Stomach (tissue), 4 donors: ENCODE data around the gene POLA1.

Experiments used
- EP300 ChIP-seq: sonication (generic); formaldehyde crosslinking; IDR thresholded peaks from one replicate; pipeline ENCODE4 v1.6.1; 2017; ENCODE audit warnings: antibody characterized with exemption
- POLR2A ChIP-seq, 4 donors: fragments of 450-650 bp; IDR thresholded peaks; one replicate each; pipeline ENCODE4 v1.6.1; 2016; ENCODE audit warnings: antibody characterized with exemption in 4 of 4, control low read depth in 2 of 4, mild to moderate bottlenecking in 1 of 4, moderate library complexity in 1 of 4
- POLR2AphosphoS5 ChIP-seq, 3 donors: sonication (generic); formaldehyde crosslinking; IDR thresholded peaks; one replicate each; pipeline ENCODE4 v1.6.1; 2016; ENCODE audit warnings: antibody characterized with exemption in 3 of 3
- TF ChIP-seq, protein P1 (sequence below), 7 experiments: fragments of 450-650 bp in 4 of 7; fragments of 200-600 bp in 3 of 7; sonication (generic) in 3 of 7; IDR thresholded peaks; one replicate each; pipeline ENCODE4 v1.5.1; 2016 to 2019; ENCODE audit warnings: antibody characterized with exemption in 7 of 7, control low read depth in 2 of 7, mild to moderate bottlenecking in 1 of 7

DNA sequence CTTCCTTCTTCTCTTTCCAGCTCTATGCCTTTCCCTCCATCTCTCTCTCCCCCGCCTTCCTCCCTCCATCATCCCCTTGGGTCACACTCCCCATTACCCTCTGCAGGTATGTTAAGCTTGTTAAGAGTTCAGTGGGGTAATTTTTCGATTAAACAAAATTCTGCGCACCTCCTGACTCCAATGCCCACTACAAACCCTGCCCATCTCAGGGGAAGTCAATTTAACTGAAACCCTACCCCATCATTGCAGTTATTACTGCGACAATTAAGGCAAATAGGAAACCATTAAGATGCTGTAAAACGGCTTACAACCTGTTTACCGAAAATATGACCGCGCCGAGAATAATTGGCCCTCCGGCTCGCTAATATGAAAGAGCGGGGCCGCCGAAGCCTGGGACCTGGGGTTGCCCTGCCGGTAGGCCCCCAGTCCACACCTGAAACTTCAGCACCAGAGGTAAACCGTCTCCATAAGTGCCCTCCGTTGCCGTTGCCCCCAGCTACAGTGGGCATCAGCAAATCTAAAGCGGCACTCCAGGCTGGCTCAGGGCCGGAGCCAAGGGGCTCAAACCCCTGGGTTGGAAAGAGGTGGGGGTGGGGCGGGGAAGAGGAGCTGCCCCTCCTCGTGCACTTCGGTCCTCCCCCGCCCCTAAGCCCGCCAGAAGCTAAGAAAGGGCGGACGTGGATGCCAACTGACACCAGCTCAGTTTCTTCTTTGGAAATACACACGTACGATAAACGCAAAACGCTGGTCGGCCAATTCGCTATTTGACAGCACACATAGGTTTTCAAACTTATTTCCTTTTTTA, 317.3 kb downstream of the POLA1 start:
- TF ChIP-seq, protein P1, sequence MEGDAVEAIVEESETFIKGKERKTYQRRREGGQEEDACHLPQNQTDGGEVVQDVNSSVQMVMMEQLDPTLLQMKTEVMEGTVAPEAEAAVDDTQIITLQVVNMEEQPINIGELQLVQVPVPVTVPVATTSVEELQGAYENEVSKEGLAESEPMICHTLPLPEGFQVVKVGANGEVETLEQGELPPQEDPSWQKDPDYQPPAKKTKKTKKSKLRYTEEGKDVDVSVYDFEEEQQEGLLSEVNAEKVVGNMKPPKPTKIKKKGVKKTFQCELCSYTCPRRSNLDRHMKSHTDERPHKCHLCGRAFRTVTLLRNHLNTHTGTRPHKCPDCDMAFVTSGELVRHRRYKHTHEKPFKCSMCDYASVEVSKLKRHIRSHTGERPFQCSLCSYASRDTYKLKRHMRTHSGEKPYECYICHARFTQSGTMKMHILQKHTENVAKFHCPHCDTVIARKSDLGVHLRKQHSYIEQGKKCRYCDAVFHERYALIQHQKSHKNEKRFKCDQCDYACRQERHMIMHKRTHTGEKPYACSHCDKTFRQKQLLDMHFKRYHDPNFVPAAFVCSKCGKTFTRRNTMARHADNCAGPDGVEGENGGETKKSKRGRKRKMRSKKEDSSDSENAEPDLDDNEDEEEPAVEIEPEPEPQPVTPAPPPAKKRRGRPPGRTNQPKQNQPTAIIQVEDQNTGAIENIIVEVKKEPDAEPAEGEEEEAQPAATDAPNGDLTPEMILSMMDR (IDR thresholded peaks at IDR 0.05) = no peak
- TF ChIP-seq POLR2AphosphoS5 (IDR thresholded peaks at IDR 0.05) (no peak), EP300 (no peak), POLR2A (IDR thresholded peaks at IDR 0.05) (no peak)
